HL-60 (cell line): ENCODE results near the gene POP4.

Experiments
- GABPA ChIP-seq: IDR thresholded peaks from 2 replicates; pipeline ENCODE4 v1.6.1; 2012; ENCODE audit warnings: low read depth
- TF ChIP-seq, protein P1 (sequence below): IDR thresholded peaks from one replicate; pipeline ENCODE4 v1.5.1; 2011; ENCODE audit warnings: low read length, control low read depth, inconsistent platforms; ENCODE audit not compliant: insufficient read depth

DNA sequence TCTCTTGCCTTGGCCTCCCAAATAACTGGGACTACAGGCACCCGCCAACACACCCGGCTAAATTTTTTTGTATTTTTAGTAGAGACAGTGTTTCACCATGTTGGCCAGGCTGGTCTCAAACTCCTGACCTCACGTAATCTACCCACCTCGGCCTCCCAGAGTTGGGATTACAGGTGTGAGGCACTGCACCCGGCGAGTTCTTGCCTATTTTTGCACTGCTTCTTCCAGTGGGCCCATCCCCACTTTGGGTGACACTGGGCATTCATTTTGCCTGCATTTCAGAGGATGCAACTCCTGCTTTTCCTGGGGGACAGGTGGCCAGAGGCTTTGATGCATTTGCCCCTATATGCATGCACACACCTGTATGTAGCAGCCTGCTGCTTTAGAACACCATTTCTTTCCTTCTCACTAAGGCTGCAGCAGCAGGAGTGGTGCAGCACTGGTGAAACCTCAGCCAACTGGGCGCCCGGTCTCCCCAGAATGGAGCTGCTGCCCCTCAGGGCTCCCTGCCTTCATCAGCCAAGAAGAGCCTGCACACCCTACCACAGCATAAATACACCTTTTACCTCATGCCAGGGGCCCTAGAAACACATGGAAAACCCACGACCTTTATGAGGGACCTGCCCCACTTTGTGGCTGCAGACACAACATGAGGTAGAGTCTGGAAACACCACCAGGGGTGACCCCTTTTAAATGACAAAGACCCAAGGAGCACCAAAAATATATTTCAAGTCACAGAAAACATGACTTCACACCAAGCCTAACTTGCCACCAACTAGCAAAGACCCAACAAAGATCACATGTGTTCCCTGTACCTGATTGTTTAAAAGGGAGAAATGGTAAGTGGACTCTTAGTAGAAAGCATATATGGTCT is 36.8 kb upstream of the POP4 start:
- TF ChIP-seq, protein P1, sequence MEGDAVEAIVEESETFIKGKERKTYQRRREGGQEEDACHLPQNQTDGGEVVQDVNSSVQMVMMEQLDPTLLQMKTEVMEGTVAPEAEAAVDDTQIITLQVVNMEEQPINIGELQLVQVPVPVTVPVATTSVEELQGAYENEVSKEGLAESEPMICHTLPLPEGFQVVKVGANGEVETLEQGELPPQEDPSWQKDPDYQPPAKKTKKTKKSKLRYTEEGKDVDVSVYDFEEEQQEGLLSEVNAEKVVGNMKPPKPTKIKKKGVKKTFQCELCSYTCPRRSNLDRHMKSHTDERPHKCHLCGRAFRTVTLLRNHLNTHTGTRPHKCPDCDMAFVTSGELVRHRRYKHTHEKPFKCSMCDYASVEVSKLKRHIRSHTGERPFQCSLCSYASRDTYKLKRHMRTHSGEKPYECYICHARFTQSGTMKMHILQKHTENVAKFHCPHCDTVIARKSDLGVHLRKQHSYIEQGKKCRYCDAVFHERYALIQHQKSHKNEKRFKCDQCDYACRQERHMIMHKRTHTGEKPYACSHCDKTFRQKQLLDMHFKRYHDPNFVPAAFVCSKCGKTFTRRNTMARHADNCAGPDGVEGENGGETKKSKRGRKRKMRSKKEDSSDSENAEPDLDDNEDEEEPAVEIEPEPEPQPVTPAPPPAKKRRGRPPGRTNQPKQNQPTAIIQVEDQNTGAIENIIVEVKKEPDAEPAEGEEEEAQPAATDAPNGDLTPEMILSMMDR = no peak
- no peak for TF ChIP-seq GABPA
